GM19193 (cell line): Measurements from ENCODE around the gene SLC30A5.

Source experiments
- POLR2A ChIP-seq: IDR thresholded peaks from 4 replicates; pipeline ENCODE4 v1.6.1; 2011; ENCODE audit not compliant: insufficient read depth, insufficient read length; ENCODE audit errors: extremely low read depth

Gene SLC30A5

GRCh38 chr5:69093771-69094482, at the start of gene SLC30A5:
Gene SLC30A5 (plus strand): TSS chr5:69094014. CDS start chr5:69094256, 242 bp downstream.
- peak; percentile 92 for TF ChIP-seq POLR2A

GRCh38 chr5:69046375-69046957, 47.3 kb upstream of the SLC30A5 start:
- no peak for TF ChIP-seq POLR2A

GRCh38 chr5:69048230-69048629, 45.6 kb upstream of the SLC30A5 start:
- no peak for TF ChIP-seq POLR2A

- TF ChIP-seq POLR2A: no peak
Observed at GRCh38 chr5:69049151-69049550, 44.7 kb upstream of the SLC30A5 start.

GRCh38 chr5:69049796-69050195, 44.0 kb upstream of the SLC30A5 start:
- no peak for TF ChIP-seq POLR2A

- no peak for TF ChIP-seq POLR2A
Observed at GRCh38 chr5:69050214-69050613, 43.6 kb upstream of the SLC30A5 start.

GRCh38 chr5:69052181-69052580, 41.6 kb upstream of the SLC30A5 start:
- no peak for TF ChIP-seq POLR2A

GRCh38 chr5:69074664-69075521, 18.9 kb upstream of the SLC30A5 start:
- no peak for TF ChIP-seq POLR2A

GRCh38 chr5:69075522-69076179, 18.2 kb upstream of the SLC30A5 start:
- no peak for TF ChIP-seq POLR2A

- no peak for TF ChIP-seq POLR2A
Observed at GRCh38 chr5:69078921-69079540, 14.8 kb upstream of the SLC30A5 start.

- no peak for TF ChIP-seq POLR2A
Observed at GRCh38 chr5:69079556-69079955, 14.3 kb upstream of the SLC30A5 start.

GRCh38 chr5:69083412-69083811, 10.4 kb upstream of the SLC30A5 start:
- no peak for TF ChIP-seq POLR2A

GRCh38 chr5:69084195-69084594, 9.6 kb upstream of the SLC30A5 start:
- no peak for TF ChIP-seq POLR2A

- no peak for TF ChIP-seq POLR2A
Observed at GRCh38 chr5:69084903-69085302, 8.9 kb upstream of the SLC30A5 start.

- no peak for TF ChIP-seq POLR2A
Observed at GRCh38 chr5:69086206-69086605, 7.6 kb upstream of the SLC30A5 start.
